A549 (cell line): Measurements from ENCODE around the gene ZNF33B. TPM values are rescaled to one million over a fixed set of nuclear protein-coding genes. Genes with fewer than 3 reads are reported as not detected.

ENCODE experiments used
- ATAC-seq, 2 experiments: fragments of 200-7000 bp in 1 of 2; fragments of >200 bp in 1 of 2; cut with Nextera tagmentation in 1 of 2; cut with Tn5 transposase in 1 of 2; 3 replicates each; pipeline versions ENCODE4 v1.8.0 to v1.9.1; 2018 to 2020; ENCODE audit warnings: mild to moderate bottlenecking in 1 of 2, moderate library complexity in 1 of 2
- CTCF ChIA-PET: fragments of 300-600 bp; sonication (Branson Sonifier 250); formaldehyde crosslinking; extraction: SDS; loops from one replicate; lab custom pipeline; 2021; ENCODE audit warnings: antibody characterized with exemption, inconsistent platforms; lab: Yijun Ruan, JAX
- POLR2A ChIA-PET: fragments of 350-600 bp; formaldehyde crosslinking; extraction: SDS; loops from one replicate; lab custom pipeline; 2021; ENCODE audit warnings: antibody characterized with exemption, inconsistent platforms; lab: Yijun Ruan, JAX
- DNase-seq, 2 experiments: peaks; one replicate each; pipeline versions ENCODE4 v3.0.0 to v3.0.0-alpha.2; 2011 to 2016; ENCODE audit warnings: low read depth in 1 of 2, low spot score in 1 of 2
- FAIRE-seq: peaks from 2 replicates; lab custom pipeline; 2011; peaks lifted over from hg19 to GRCh38; lab: Jason Lieb, UNC
- H3K27ac ChIP-seq, 2 experiments: fragments of >200 bp; sonication (Bioruptor Twin); formaldehyde crosslinking; 3 replicates each; pipeline ENCODE4 v1.5.1; 2016 to 2017
- H3K4me1 ChIP-seq: fragments of >200 bp; sonication (Bioruptor Twin); formaldehyde crosslinking; 3 replicates; pipeline ENCODE4 v1.6.1; 2016
- H3K4me2 ChIP-seq: fragments of >200 bp; sonication (Bioruptor Twin); formaldehyde crosslinking; 3 replicates; pipeline ENCODE4 v1.6.1; 2016
- H3K4me3 ChIP-seq: fragments of >200 bp; sonication (Bioruptor Twin); formaldehyde crosslinking; 3 replicates; pipeline ENCODE4 v1.5.1; 2016
- H3K9me3 ChIP-seq: fragments of >200 bp; sonication (Bioruptor Twin); formaldehyde crosslinking; 3 replicates; pipeline ENCODE4 v1.6.1; 2016
- BCL3 ChIP-seq: fragments of >200 bp; sonication (Bioruptor Twin); formaldehyde crosslinking; IDR thresholded peaks from 3 replicates; pipeline ENCODE4 v1.6.1; 2016
- CHD4 ChIP-seq: fragments of 200-600 bp; sonication (generic); IDR thresholded peaks from 2 replicates; pipeline ENCODE4 v1.6.1; 2016; ENCODE audit warnings: antibody characterized with exemption, mild to moderate bottlenecking, borderline replicate concordance
- EHMT2 ChIP-seq: fragments of 200-600 bp; sonication (generic); IDR thresholded peaks from 2 replicates; pipeline ENCODE4 v1.6.1; 2016; ENCODE audit warnings: antibody characterized with exemption, low read depth, mild to moderate bottlenecking, moderate library complexity
- FOSB ChIP-seq: fragments of 250-450 bp; sonication (Bioruptor Pico); IDR thresholded peaks from 2 replicates; pipeline ENCODE4 v1.5.0; 2020; ENCODE audit warnings: mild to moderate bottlenecking, moderate library complexity
- FOSL2 ChIP-seq, 2 experiments: fragments of 450-650 bp in 1 of 2; fragments of >200 bp in 1 of 2; sonication (Bioruptor Twin) in 1 of 2; formaldehyde crosslinking; IDR thresholded peaks; 2 replicates each; pipeline versions ENCODE4 v1.5.0 to v1.6.1; 2016 to 2020; ENCODE audit warnings: mild to moderate bottlenecking in 1 of 2, moderate library complexity in 1 of 2
- HDAC2 ChIP-seq: fragments of 200-600 bp; sonication (generic); IDR thresholded peaks from 2 replicates; pipeline ENCODE4 v1.6.1; 2016
- HMGXB4 ChIP-seq: fragments of 250-450 bp; sonication (Bioruptor Pico); IDR thresholded peaks from 2 replicates; pipeline ENCODE4 v1.5.0; 2021; ENCODE audit warnings: mild to moderate bottlenecking, moderate library complexity, borderline replicate concordance
- HOXA7 ChIP-seq: fragments of 250-450 bp; sonication (Bioruptor Pico); IDR thresholded peaks from 2 replicates; pipeline ENCODE4 v1.5.0; 2020; ENCODE audit warnings: mild to moderate bottlenecking, moderate library complexity
- KDM1A ChIP-seq: fragments of 200-600 bp; sonication (generic); IDR thresholded peaks from 2 replicates; pipeline ENCODE4 v1.6.1; 2016; ENCODE audit warnings: low read depth, mild to moderate bottlenecking
- MAFK ChIP-seq: fragments of 450-650 bp; IDR thresholded peaks from 2 replicates; pipeline ENCODE4 v1.6.1; 2014; ENCODE audit not compliant: partially characterized antibody
- MAZ ChIP-seq: fragments of 150-350 bp; IDR thresholded peaks from 2 replicates; pipeline ENCODE4 v1.6.1; 2014; ENCODE audit warnings: antibody characterized with exemption, low read depth, low read length, borderline replicate concordance
- MYC ChIP-seq: IDR thresholded peaks from 2 replicates; pipeline ENCODE4 v1.6.1; 2012; ENCODE audit warnings: mild to moderate bottlenecking, inconsistent platforms, low read length, improper control_type of control experiment, borderline replicate concordance
- NR3C1 ChIP-seq: fragments of >200 bp; sonication (Bioruptor Twin); formaldehyde crosslinking; IDR thresholded peaks from 3 replicates; pipeline ENCODE4 v1.6.1; 2017
- RAD21 ChIP-seq, 2 experiments: fragments of >200 bp in 1 of 2; sonication (Bioruptor Twin) in 1 of 2; formaldehyde crosslinking in 1 of 2; IDR thresholded peaks in 1 of 2; conservative IDR thresholded peaks in 1 of 2; 2 replicates in 1 of 2; 3 replicates in 1 of 2; pipeline ENCODE4 v1.6.1; 2012 to 2018; ENCODE audit warnings: inconsistent platforms in 1 of 2
- RARB ChIP-seq: fragments of 250-450 bp; sonication (Bioruptor Pico); IDR thresholded peaks from 2 replicates; pipeline ENCODE4 v1.8.0; 2021; ENCODE audit warnings: mild to moderate bottlenecking, moderate library complexity
- RCOR1 ChIP-seq: fragments of 150-350 bp; IDR thresholded peaks from 2 replicates; pipeline ENCODE4 v1.6.1; 2014; ENCODE audit warnings: antibody characterized with exemption, low read length, low read depth
- RNF2 ChIP-seq: fragments of 200-600 bp; sonication (generic); IDR thresholded peaks from 2 replicates; pipeline ENCODE4 v1.6.1; 2016; ENCODE audit warnings: low read depth, mild to moderate bottlenecking, antibody characterized with exemption, moderate library complexity, borderline replicate concordance
- SREBF2 ChIP-seq: fragments of 450-650 bp; IDR thresholded peaks from 2 replicates; pipeline ENCODE4 v1.6.1; 2014; ENCODE audit warnings: mild to moderate bottlenecking, moderate library complexity
- TFCP2L1 ChIP-seq: fragments of 250-450 bp; sonication (Bioruptor Pico); IDR thresholded peaks from 2 replicates; pipeline ENCODE4 v1.5.0; 2021; ENCODE audit warnings: mild to moderate bottlenecking
- USF2 ChIP-seq: fragments of 450-650 bp; IDR thresholded peaks from 2 replicates; pipeline ENCODE4 v1.6.1; 2014; ENCODE audit warnings: antibody characterized with exemption
- ZC3H11A ChIP-seq: fragments of 450-650 bp; IDR thresholded peaks from 2 replicates; pipeline ENCODE4 v1.6.1; 2014; ENCODE audit warnings: antibody characterized with exemption, mild to moderate bottlenecking
- WGBS: methylation state at CpG from one replicate; pipeline ENCODE4 v1.1.6; 2017; ENCODE audit errors: missing lambda C conversion rate; 5-methylcytosine and 5-hydroxymethylcytosine counted together
- polyA plus RNA-seq, 4 experiments: library from polyadenylated mRNA; depleted of rRNA in 3 of 4; stranded (reverse); fragments of >200 nt; fragmentation: RNase III in 1 of 4; extraction: RNeasy Plus Mini Kit Qiagen cat#74134 plus additional on column Dnase treatment in 1 of 4; gene quantifications; 2 replicates in 3 of 4; 3 replicates in 1 of 4; pipeline ENCODE4 v1.2.3, GENCODE V29; 2011 to 2017

ZNF33B gene
- polyA plus RNA-seq, 2 of the 4 experiments (the other 2 are of a cell fraction), result 10.7 to 12.4 TPM

GRCh38 chr10:42548254-42548653, 90.1 kb downstream of the ZNF33B start:
- Histone ChIP-seq H3K4me2 (no peak overlapping the region), H3K4me3 (no peak overlapping the region), H3K27ac (no peak overlapping the region), H3K4me1 (0 out of 3 replicates have a peak, but pooled peaks cover 6% of the 10 kb centered on the region), H3K9me3 (peaks cover 22% of the 10 kb centered on the region)
- no peak for TF ChIP-seq CHD4
- TF ChIP-seq MAZ, result no peak
- no peak for TF ChIP-seq KDM1A
- TF ChIP-seq RARB (CRISPR knock-in tag), result no peak
- ChIA-PET CTCF (no interaction called here), POLR2A (no interaction called here)
- 89% methylated on average over 3 of the region's 3 CpGs for WGBS
- FAIRE-seq (no peak), ATAC-seq (no peak), DNase-seq (no peak)

GRCh38 chr10:42544945-42545344, 93.4 kb downstream of the ZNF33B start:
- POLR2A ChIA-PET, result no interaction called here
- FAIRE-seq, result no peak
- no peak overlapping the region for H3K4me2 ChIP-seq
- no peak for DNase-seq
- no peak overlapping the region for H3K4me3 ChIP-seq
- H3K27ac ChIP-seq, result no peak overlapping the region
- no peaks in the 10 kb centered on the region for H3K4me1 ChIP-seq
- H3K9me3 ChIP-seq, result peaks cover 48% of the 10 kb centered on the region
- CTCF ChIA-PET, result no interaction called here
- no peak for TF ChIP-seq TFCP2L1
- TF ChIP-seq MYC, result no peak
- TF ChIP-seq RNF2, result no peak
- TF ChIP-seq CHD4, result no peak
- TF ChIP-seq SREBF2, result no peak
- no peak for TF ChIP-seq ZC3H11A
- TF ChIP-seq FOSB (CRISPR knock-in tag), result no peak
- no peak for TF ChIP-seq HOXA7 (CRISPR knock-in tag)
- no peak for TF ChIP-seq HMGXB4
- no peak for TF ChIP-seq RAD21 (conservative IDR thresholded peaks at IDR 0.05 in 1 of 2, IDR thresholded peaks at IDR 0.05 in 1 of 2)
- no peak for TF ChIP-seq RCOR1
- TF ChIP-seq NR3C1, result no peak
- no peak for TF ChIP-seq USF2
- no peak for TF ChIP-seq HDAC2
- TF ChIP-seq FOSL2 (IDR thresholded peaks at IDR 0.05), result no peak
- TF ChIP-seq FOSL2 (CRISPR knock-in tag; IDR thresholded peaks at IDR 0.05), result no peak
- ATAC-seq, result no peak

- ATAC-seq, result no peak
- ChIA-PET POLR2A (no interaction called here), CTCF (no interaction called here)
These were observed 94.5 kb downstream of the ZNF33B start for GRCh38 chr10:42543840-42544372.

More at GRCh38 chr10:42543840-42544372, 94.5 kb downstream of the ZNF33B start:
- no peak overlapping the region for H3K4me2 ChIP-seq
- FAIRE-seq (no peak), DNase-seq (no peak)
- no peak overlapping the region for H3K27ac ChIP-seq
- H3K4me3 ChIP-seq, result no peak overlapping the region
- peaks cover 58% of the 10 kb centered on the region for H3K9me3 ChIP-seq
- no peaks in the 10 kb centered on the region for H3K4me1 ChIP-seq
- 83% methylated on average over 5 of the region's 5 CpGs for WGBS
- TF ChIP-seq EHMT2 (no peak), HDAC2 (no peak), MAFK (no peak), HMGXB4 (no peak), MAZ (no peak), RNF2 (no peak), RARB (CRISPR knock-in tag) (no peak), BCL3 (no peak)
